ENCODE data around the gene ERMARD. TPM values are rescaled to one million over a fixed set of nuclear protein-coding genes. Genes with fewer than 3 reads are reported as not detected.
"Not testable (repeated sequence)": the region's sequence is repeated elsewhere in the genome, so short reads cannot be mapped to it uniquely, and the experiment has no call there.

The ERMARD gene
- total and polyA plus RNA-seq, 8 donors: 9.1 to 62.4 (median 14.4) TPM

DNA sequence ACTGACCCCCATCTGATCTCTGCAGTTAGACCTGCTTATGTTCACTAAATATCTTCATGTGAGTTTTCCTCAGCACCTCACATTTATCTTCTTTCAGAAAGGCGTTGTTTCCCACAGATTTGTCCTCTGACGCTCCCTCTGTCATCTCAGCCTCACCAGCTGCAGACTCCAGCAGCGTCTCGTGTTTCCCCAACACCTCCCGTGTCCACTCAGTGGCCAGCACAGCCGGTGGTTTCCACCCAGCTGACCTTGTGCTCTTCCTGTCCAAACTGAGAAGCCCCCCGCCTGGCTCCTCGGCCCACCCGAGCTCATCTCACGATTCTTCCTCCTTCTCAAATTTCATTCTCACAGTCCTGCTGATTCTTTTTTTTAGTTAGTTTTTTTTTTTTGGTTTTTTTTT is 12.5 kb downstream of the ERMARD start:
- Histone ChIP-seq H3K27ac (no peak overlapping the region), H3K27me3 (no peaks in the 10 kb centered on the region), H3K9me3 (no peaks in the 10 kb centered on the region), H3K4me1 (no peaks in the 10 kb centered on the region), H3K4me3 (no peak overlapping the region), H3K36me3 (peaks cover 0 to 25% (median 6%) of the 10 kb centered on the region in 3 donors)
- TF ChIP-seq, protein P1, sequence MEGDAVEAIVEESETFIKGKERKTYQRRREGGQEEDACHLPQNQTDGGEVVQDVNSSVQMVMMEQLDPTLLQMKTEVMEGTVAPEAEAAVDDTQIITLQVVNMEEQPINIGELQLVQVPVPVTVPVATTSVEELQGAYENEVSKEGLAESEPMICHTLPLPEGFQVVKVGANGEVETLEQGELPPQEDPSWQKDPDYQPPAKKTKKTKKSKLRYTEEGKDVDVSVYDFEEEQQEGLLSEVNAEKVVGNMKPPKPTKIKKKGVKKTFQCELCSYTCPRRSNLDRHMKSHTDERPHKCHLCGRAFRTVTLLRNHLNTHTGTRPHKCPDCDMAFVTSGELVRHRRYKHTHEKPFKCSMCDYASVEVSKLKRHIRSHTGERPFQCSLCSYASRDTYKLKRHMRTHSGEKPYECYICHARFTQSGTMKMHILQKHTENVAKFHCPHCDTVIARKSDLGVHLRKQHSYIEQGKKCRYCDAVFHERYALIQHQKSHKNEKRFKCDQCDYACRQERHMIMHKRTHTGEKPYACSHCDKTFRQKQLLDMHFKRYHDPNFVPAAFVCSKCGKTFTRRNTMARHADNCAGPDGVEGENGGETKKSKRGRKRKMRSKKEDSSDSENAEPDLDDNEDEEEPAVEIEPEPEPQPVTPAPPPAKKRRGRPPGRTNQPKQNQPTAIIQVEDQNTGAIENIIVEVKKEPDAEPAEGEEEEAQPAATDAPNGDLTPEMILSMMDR (IDR thresholded peaks at IDR 0.05): no peak
- FAIRE-seq (no peak), DNase-seq (no peak), ATAC-seq (no peak)
- intact Hi-C loops (cut with DNase I): no loop called here
- WGBS, 2 donors: 81 to 83% methylated on average over 10 of the region's 10 CpGs

DNA sequence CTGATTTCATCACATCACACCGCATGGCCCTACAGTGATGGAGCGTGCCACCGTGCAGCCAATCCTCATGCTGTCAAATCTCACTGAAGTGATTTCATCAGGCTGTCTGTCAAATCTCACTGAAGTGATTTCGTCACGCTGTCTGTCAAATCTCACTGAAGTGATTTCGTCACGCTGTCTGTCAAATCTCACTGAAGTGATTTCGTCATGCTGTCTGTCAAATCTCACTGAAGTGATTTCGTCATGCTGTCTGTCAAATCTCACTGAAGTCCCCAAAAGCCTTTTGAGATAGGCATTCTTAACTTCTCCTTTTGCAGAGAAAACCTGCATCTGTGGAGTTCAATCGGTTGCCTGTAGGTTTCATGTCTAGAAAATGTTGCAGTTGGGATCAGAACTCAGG is 14.4 kb downstream of the ERMARD start:
- intact Hi-C loops (cut with DNase I); DNase-seq; ATAC-seq; H3K4me1 ChIP-seq; H3K27me3 ChIP-seq; H3K4me3 ChIP-seq; FAIRE-seq; H3K9me3 ChIP-seq; H3K27ac ChIP-seq: not testable (repeated sequence)
- peaks cover 0 to 14% (median 0%) of the 10 kb centered on the region in 3 donors for H3K36me3 ChIP-seq
- WGBS, 2 donors: 90 to 96% methylated on average over 10 of the region's 10 CpGs

DNA sequence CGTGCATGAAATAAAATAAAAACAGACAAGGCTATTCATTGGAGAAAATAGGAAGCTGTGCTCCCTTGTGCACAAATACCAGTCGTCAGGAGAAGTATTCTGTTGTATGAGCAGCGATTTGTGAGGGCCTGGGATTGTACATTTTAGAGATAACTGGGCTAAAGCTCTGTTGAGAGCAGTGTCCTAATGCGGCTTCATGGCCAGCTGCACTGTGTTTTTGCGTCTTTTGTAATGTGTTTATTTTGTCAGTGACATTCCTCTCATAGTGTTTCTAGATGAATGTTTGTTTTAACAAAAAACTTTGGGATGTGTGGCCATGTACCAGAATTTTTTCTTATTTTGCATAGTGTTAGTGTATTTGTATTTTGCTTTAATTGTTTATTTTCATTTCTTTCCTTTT is 14.8 kb downstream of the ERMARD start:
- no peak for FAIRE-seq
- WGBS, 2 donors: 88 to 91% methylated on average over 5 of the region's 5 CpGs
- ATAC-seq: no peak

DNA sequence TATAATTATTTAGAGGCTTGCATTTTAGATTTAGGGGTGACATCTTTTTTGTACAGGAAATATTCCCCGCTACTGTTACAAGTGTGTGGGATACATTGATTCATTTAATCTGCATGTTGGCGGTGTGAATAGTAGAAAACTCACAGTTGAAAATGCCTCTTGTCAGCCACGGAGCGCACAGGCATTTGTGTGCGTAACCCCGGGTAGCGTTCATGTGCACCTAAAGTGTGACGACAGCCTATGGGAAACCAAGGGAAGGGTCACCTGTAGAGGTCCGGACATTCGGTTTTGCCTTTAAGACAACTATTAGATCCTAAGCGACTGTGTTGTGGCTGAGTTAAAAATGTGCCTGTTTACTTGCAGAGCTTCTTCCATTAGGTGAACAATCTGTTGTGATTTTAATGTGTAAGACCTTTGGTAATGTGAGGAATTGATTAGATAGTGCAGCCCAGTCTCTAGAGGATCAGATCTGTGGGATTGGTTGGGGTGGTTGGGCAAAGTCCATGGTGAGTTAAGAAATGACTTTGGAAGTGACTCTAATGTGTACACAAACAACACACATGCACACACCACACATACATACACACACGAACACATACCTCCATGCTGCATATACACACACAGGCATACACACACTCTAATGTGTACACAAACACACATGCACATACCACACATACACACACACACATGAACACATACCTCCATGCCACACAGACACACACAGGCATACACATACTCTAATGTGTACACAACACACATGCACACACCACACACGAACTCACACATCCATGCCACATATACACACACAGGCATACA is 15.7 kb downstream of the ERMARD start:
- Histone ChIP-seq H3K27ac (no peak overlapping the region), H3K4me1 (no peaks in the 10 kb centered on the region), H3K36me3 (peaks cover 0 to 14% (median 0%) of the 10 kb centered on the region in 3 donors), H3K9me3 (no peaks in the 10 kb centered on the region), H3K4me3 (no peak overlapping the region), H3K27me3 (no peaks in the 10 kb centered on the region)
- DNase-seq (no peak), FAIRE-seq (no peak), ATAC-seq (no peak)
- intact Hi-C loops (cut with DNase I): no loop called here
- TF ChIP-seq, protein P1 (IDR thresholded peaks at IDR 0.05): no peak
- WGBS, 2 donors: 89 to 94% methylated on average over 13 of the region's 13 CpGs

More for the DNA sequence above, 14.8 kb downstream of the ERMARD start:
- Histone ChIP-seq H3K36me3 (peaks cover 0 to 14% (median 0%) of the 10 kb centered on the region in 3 donors), H3K4me1 (no peaks in the 10 kb centered on the region), H3K4me3 (no peak overlapping the region), H3K9me3 (no peaks in the 10 kb centered on the region), H3K27me3 (no peaks in the 10 kb centered on the region), H3K27ac (no peak overlapping the region)
- intact Hi-C loops (cut with DNase I): no loop called here
- DNase-seq: no peak
- TF ChIP-seq, protein P1 (IDR thresholded peaks at IDR 0.05): no peak

DNA sequence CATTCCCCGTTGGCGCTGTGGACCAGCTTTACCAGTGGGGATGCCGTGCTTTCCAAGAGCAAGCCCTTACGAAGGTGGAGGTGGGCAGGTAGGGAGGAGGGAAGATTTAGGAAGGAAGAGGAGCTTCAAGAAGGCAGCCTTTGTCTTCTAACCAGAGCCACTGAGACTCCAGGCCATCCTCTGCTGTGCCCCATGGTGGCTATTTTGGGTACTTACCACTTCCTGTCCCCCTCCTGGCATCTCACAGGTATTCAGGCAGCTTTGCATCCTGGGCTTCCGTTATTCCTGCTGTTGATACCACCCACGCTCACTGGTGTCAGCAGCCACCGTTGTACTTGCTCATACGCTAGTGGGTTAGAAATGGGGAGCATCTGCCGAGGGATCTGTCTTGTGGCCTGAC is 22.9 kb downstream of the ERMARD start:
- WGBS, 2 donors: 85 to 98% methylated on average over 9 of the region's 9 CpGs
- H3K9me3 ChIP-seq: no peaks in the 10 kb centered on the region
- H3K4me1 ChIP-seq: no peaks in the 10 kb centered on the region
- TF ChIP-seq, protein P1 (IDR thresholded peaks at IDR 0.05): no peak
- no peak overlapping the region for H3K4me3 ChIP-seq
- FAIRE-seq: no peak
- H3K27ac ChIP-seq: no peak overlapping the region
- no peaks in the 10 kb centered on the region for H3K27me3 ChIP-seq
- intact Hi-C loops (cut with DNase I): no loop called here
- no peak for DNase-seq
- no peak for ATAC-seq
- peaks cover 0 to 9% (median 7%) of the 10 kb centered on the region in 3 donors for H3K36me3 ChIP-seq
